NAMALWA (cell line): ENCODE results near the gene GNPTAB.
"Not testable (repeated sequence)": the region's sequence is repeated elsewhere in the genome, so short reads cannot be mapped to it uniquely, and the experiment has no call there.

Experiments
- DNase-seq: peaks from one replicate; pipeline ENCODE4 v3.0.0-alpha.2; 2015; ENCODE audit warnings: low spot score

The GNPTAB gene

GRCh38 chr12:101737476-101737875, 93.3 kb downstream of the GNPTAB start:
- no peak for DNase-seq

DNA sequence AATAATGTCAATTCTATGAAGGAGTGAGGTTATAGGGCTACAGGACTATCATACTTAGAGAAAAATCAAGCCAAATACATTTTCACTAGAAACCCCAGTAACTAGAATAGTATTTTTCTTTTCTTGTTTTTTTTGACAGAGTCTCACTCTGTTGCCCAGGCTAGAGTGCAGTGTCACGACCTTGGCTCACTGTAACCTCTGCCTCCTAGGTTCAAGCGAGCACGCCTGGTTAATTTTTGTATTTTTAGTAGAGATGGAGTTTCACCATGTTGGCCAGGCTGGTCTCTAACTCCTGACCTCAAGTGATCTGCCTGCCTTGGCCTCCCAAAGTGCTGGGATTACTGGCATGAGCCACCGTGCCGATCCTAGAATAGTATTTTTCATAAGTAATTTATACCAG, 96.3 kb downstream of the GNPTAB start:
- not testable (repeated sequence) for DNase-seq

DNA sequence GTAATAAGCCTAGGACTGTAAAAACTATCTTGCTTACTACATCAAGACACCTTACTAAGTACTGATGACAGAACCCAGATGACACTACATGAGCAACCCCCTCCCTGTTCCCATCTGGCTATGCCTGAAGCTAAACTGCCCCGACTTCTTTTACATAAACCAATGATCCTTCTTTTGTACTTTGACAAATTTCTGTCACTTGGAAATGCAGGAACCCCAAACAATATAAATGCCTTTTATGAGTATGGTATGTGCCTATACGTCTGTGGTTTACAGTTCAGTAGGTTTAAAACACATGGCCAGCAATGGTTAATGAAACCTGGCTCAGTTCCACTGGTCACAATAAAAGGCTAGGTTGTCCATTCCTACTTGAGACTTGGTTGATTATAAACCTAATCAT, 97.6 kb downstream of the GNPTAB start:
- no peak for DNase-seq

GRCh38 chr12:101732318-101732717, 98.4 kb downstream of the GNPTAB start:
- peak; percentile 20 for DNase-seq

DNA sequence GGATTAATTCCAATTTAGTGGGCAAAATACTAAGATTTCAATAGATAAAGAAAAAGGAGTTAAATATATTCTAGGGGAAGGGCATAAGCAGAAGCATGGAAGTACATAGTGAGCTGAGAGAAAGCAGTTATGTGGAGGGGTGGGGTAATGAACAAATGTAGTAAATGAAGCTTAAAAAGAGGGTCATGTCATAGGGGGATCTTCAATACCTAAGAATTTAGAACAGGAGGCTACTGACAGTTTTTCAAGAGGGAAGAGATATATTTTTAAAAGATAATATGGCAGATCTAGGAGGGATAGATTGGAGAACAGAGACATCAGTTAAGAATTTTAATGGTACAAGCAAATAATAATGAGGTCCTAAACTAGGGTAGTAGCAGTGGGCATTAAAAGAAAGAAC, 100.9 kb downstream of the GNPTAB start:
- no peak for DNase-seq

GRCh38 chr12:101727098-101727497, 103.7 kb downstream of the GNPTAB start:
- no peak for DNase-seq

DNA sequence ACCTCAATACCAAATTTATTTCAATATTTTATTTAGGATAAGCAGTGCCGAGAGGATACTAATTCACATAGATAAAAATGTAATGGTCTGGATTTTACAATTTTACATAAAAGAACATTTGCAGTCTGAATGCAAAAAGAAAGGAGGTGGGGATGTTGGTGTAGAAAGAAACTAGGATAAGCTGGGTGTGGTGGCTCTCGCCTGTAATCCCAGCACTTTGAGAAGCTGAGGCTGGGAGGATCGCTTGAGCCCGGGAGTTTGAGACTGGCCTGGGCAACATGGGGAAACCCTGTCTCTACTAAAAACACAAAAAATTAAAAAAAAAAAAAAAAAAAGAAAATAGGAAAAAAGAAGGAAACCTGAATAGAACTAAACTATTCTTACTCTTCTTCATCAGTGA, 108.4 kb downstream of the GNPTAB start:
- DNase-seq = no peak

- DNase-seq = no peak
These were observed 110.6 kb downstream of the GNPTAB start for GRCh38 chr12:101720118-101720517.

- DNase-seq = no peak
These were observed 111.2 kb downstream of the GNPTAB start for GRCh38 chr12:101719566-101719965.

GRCh38 chr12:101714877-101715444, 115.8 kb downstream of the GNPTAB start:
- no peak for DNase-seq

DNA sequence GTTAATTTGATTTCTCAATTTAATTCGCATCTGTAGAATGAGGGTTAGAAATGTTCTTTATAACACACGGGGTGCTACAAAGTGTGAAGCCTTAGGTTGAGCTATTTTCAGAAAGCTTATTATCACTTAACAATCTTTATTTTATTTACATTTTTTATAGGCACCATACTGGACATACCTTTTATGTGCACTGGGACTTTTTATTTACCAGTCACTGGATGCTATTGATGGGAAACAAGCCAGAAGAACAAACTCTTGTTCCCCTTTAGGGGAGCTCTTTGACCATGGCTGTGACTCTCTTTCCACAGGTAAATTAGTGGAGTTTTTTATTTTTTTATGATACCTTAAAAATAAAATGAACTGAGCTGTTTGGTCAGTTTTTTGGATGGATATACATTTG, 116.8 kb downstream of the GNPTAB start:
- DNase-seq = no peak

DNA sequence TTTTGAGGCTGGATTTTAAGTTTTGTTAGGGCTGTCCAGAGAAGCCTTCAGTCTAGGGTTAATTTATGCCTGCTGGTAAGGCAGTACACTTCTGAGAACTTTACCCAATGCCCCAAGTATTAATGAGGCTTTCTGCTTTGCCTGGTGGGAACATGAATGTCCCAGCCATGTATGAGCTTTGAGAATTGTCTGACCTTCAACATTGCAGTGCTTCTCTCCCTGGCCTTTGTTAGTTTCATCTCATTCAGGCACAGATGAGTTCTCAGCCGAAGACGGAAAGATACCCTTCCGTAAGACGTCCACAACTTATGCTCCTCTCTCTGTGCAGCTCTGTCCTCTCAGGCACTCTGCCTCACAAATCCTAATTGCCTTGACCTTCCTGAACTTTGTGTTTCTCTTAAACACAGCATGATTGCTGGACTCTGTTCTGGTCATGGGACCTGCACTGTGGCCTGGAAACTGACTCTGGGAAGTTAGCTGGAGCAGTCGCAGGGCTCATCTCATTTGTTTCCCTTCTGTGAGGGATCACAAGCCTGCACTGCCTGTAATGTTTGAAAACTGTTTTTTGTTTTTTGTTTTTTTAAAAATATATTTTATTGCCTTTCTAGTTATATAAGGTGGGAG, 117.6 kb downstream of the GNPTAB start:
- no peak for DNase-seq

- DNase-seq = no peak
These were observed 120.5 kb downstream of the GNPTAB start for GRCh38 chr12:101710288-101710687.

- DNase-seq = no peak
These were observed 123.5 kb downstream of the GNPTAB start for GRCh38 chr12:101707131-101707782.

DNA sequence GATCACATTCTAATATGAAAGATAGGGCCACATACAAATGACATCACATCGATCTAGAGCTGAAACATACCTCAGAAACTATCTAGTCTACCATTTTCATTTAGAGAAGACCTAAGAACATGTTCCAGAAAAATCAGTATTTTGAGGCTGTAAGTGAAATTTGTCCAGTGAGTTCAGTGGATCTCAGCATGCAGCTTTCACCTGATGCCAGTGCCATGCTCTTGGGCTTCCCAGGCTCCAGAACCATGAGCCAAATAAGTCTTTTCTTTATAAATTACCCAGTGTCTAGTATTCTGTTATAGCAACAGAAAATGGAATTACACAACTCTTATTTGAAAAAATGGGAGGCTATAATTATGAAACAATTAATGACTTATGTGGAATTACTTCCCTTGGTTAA, 124.4 kb downstream of the GNPTAB start:
- no peak for DNase-seq

GRCh38 chr12:101703487-101703886, 127.3 kb downstream of the GNPTAB start:
- no peak for DNase-seq

GRCh38 chr12:101700299-101700820, 130.4 kb downstream of the GNPTAB start:
- DNase-seq = no peak

DNA sequence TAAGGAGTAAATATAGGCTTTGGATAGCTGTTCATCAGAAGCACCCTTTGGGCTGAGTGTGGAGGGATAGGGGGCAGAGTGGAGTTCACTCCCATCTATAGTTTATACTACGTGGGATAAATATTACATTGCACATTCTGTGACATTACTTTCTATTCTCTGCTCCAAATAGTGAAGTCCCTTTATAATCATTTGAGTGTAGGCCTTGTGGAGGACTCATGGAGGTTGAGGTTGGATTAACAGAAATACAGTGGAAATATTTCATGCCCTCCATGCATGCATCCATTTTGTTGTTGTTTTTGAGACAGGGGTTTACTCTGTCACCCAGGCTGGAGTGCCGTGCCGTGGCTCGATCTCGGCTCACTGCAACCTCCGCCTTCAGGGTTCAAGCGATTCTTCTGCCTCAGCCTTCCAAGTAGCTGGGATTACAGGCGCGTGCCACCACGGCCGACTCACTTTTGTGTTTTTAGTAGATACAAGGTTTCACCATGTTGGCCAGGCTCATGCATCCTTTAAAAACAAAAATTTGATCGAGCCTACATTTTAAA, 131.9 kb downstream of the GNPTAB start:
- no peak for DNase-seq

GRCh38 chr12:101697930-101698799, 132.6 kb downstream of the GNPTAB start:
- DNase-seq = peak; percentile 72

DNA sequence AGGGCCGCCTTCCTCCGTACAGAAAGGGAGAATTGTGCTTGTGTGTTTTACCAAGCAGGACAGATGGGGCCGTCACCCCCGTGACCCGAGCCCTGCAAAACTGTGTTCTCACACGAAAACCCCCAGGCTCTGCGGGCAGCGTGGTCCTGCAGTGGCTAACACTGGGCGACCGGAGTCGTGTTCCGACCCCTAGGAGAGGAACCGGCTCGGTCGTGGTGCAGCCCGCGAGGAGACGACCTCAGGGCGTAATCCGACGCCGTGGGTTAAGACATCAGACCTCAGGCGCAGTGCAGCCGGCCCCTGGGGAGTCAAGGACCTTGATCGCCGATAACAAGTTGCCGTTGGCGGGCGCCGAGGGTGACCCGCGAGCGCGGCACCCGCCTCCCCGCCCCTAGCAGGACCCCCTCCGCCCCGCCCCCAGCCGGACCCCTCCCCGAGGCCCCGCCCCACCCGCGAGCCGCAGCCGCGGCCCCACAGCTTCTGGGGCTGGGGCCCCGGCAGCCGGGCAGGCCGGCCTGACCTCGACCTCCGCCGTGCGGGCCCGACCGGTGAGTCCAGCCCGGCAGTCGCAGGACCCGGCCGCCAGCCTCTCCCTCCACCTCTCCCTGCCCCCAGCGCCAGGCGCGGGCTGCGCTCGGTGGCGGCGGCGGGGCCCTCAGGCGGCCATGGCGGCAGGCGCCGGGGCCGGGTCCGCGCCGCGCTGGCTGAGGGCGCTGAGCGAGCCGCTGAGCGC, 133.4 kb downstream of the GNPTAB start, which contains the start of gene CHPT1:
Gene CHPT1 (plus strand): TSS at position 444 of the 733 bp plus-strand sequence. CDS start 222 bp downstream, at position 666.
- peak; percentile 83 for DNase-seq
